ENCODE measurements around the gene EXD3.

The EXD3 gene

GRCh38 chr9:137426018-137426681 is 3.2 kb upstream of the EXD3 start:
- no peak overlapping the region for H3K4me3 ChIP-seq (ENCODE audit: low read length)
- DNase-seq (ENCODE audit: low read depth): no peak
- no peak for TF ChIP-seq CTCF (conservative IDR thresholded peaks at IDR 0.05; ENCODE audit: low read length)

GRCh38 chr9:137423514-137424291 is 741 bp upstream of the EXD3 start:
- no peak for DNase-seq (ENCODE audit: low read depth)
- H3K4me3 ChIP-seq (ENCODE audit: low read length): peak overlapping the region; percentile 46
- TF ChIP-seq CTCF (conservative IDR thresholded peaks at IDR 0.05; ENCODE audit: low read length): no peak

GRCh38 chr9:137421838-137422603 is 941 bp downstream of the EXD3 start:
- TF ChIP-seq CTCF (conservative IDR thresholded peaks at IDR 0.05; ENCODE audit: low read length): no peak
- H3K4me3 ChIP-seq (ENCODE audit: low read length): peak overlapping the region; percentile 75
- no peak for DNase-seq (ENCODE audit: low read depth)

GRCh38 chr9:137417161-137418021 is 5.6 kb downstream of the EXD3 start:
- H3K4me3 ChIP-seq (ENCODE audit: low read length): no peak overlapping the region
- TF ChIP-seq CTCF (conservative IDR thresholded peaks at IDR 0.05; ENCODE audit: low read length): no peak
- no peak for DNase-seq (ENCODE audit: low read depth)

- no peak for TF ChIP-seq CTCF (conservative IDR thresholded peaks at IDR 0.05; ENCODE audit: low read length)
- DNase-seq (ENCODE audit: low read depth): no peak
- no peak overlapping the region for H3K4me3 ChIP-seq (ENCODE audit: low read length)
Measured at GRCh38 chr9:137416563-137417151, 6.3 kb downstream of the EXD3 start.

GRCh38 chr9:137416006-137416562 is 6.9 kb downstream of the EXD3 start:
- TF ChIP-seq CTCF (conservative IDR thresholded peaks at IDR 0.05; ENCODE audit: low read length): no peak
- H3K4me3 ChIP-seq (ENCODE audit: low read length): no peak overlapping the region
- DNase-seq (ENCODE audit: low read depth): no peak

All from AG10803 (cell line).